Measurements from ENCODE around the gene CDON.

DNA sequence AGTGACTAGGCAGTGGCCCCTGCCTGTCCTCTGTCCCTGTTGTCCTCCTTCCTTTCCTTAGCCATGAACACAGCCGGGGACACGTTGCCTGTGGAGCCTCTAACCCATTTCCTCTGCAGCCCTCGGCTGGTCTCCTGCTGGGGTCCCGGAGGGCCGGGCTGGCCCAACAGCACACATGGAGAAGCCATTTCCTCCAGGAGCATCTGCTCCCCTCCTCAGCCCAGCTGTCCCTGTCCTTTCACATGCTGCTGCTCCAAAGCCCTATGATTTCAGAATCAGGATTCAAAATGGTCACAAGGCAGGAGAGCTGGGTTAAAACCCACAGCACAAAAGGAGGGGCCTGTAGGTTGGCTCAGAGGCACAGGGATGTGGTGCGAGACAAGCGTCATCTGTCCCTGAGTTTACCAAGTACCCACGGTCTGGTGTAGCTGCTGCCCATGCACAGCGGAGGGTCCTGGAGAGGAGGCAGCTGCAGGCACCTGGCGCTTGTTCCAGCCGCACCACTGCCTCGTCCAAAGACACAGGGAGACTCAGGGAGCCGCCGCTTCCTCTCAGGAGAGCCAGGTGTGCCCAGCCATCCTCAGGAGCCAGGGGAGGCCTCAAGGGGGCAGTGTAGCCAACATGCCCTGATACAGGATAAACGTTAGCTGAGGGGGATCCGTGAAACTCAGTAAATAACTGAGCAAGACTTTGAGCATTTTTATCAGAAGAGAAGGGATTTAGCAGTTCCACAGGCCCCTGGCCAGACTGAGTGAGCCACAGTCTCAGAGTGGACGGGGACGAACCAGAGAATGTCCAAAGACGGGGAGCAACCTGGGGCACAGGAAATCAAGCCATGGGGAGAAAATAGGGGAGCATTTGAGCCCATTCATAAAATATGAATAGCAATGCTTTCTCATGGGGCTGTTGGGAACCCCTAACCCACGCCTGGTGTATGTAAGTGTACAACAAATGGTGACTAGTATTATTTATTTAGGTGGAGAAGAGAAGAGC, 120.8 kb downstream of the CDON start:
- TF ChIP-seq, protein P1, sequence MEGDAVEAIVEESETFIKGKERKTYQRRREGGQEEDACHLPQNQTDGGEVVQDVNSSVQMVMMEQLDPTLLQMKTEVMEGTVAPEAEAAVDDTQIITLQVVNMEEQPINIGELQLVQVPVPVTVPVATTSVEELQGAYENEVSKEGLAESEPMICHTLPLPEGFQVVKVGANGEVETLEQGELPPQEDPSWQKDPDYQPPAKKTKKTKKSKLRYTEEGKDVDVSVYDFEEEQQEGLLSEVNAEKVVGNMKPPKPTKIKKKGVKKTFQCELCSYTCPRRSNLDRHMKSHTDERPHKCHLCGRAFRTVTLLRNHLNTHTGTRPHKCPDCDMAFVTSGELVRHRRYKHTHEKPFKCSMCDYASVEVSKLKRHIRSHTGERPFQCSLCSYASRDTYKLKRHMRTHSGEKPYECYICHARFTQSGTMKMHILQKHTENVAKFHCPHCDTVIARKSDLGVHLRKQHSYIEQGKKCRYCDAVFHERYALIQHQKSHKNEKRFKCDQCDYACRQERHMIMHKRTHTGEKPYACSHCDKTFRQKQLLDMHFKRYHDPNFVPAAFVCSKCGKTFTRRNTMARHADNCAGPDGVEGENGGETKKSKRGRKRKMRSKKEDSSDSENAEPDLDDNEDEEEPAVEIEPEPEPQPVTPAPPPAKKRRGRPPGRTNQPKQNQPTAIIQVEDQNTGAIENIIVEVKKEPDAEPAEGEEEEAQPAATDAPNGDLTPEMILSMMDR (IDR thresholded peaks at IDR 0.05): peak; percentile 54 to 76 (median 70)
- TF ChIP-seq POLR2A (IDR thresholded peaks at IDR 0.05): no peak

Data from body of pancreas (tissue), 4 donors.